WTC11 (cell line): Measurements from ENCODE around the gene AADACL3. TPM values are rescaled to one million over a fixed set of nuclear protein-coding genes. Genes with fewer than 3 reads are reported as not detected.

Experiments
- ATAC-seq: fragments of 200-7000 bp; cut with Tn5 transposase; 2 replicates; pipeline ENCODE4 v1.10.0; 2021; ENCODE audit warnings: mild to moderate bottlenecking, moderate library complexity
- CTCF ChIA-PET: fragments of 300-600 bp; sonication (Branson Sonifier 250); formaldehyde crosslinking; loops from one replicate; lab custom pipeline; 2021; ENCODE audit warnings: antibody characterized with exemption; lab: Charles Lee
- POLR2A ChIA-PET: fragments of 350-600 bp; sonication (Branson Sonifier 250); formaldehyde crosslinking; loops from one replicate; lab custom pipeline; 2021; ENCODE audit warnings: antibody characterized with exemption; lab: Charles Lee
- DNase-seq: peaks from one replicate; pipeline ENCODE4 v3.0.0; 2021; ENCODE audit warnings: low spot score
- H3K27ac Mint-ChIP-seq: 2 replicates; pipeline ENCODE4 v1.8.0; 2021; ENCODE audit warnings: mixed read lengths
- H3K27me3 Mint-ChIP-seq: 2 replicates; pipeline ENCODE4 v1.8.0; 2021; ENCODE audit warnings: low read depth, mild to moderate bottlenecking, moderate library complexity, mixed read lengths
- H3K36me3 Mint-ChIP-seq: 2 replicates; pipeline ENCODE4 v1.8.0; 2021; ENCODE audit warnings: mixed read lengths
- H3K4me1 Mint-ChIP-seq: 2 replicates; pipeline ENCODE4 v1.8.0; 2022; ENCODE audit warnings: mixed read lengths
- H3K4me3 Mint-ChIP-seq: 2 replicates; pipeline ENCODE4 v1.8.0; 2021; ENCODE audit warnings: mild to moderate bottlenecking, moderate library complexity, mixed read lengths
- H3K9me3 Mint-ChIP-seq: 2 replicates; pipeline ENCODE4 v1.8.0; 2021; ENCODE audit warnings: mixed read lengths
- ATF1 ChIP-seq: sonication (generic); formaldehyde crosslinking; IDR thresholded peaks from 2 replicates; pipeline ENCODE4 v1.8.1; 2023; ENCODE audit warnings: mild to moderate bottlenecking, moderate library complexity, missing genetic modification reagents
- ELF4 ChIP-seq: sonication (generic); formaldehyde crosslinking; IDR thresholded peaks from 2 replicates; pipeline ENCODE4 v1.8.1; 2022; ENCODE audit warnings: low read depth, mild to moderate bottlenecking, moderate library complexity, missing genetic modification reagents
- FOXK1 ChIP-seq: sonication (generic); formaldehyde crosslinking; IDR thresholded peaks from 2 replicates; pipeline ENCODE4 v1.8.0; 2022; ENCODE audit warnings: mild to moderate bottlenecking, moderate library complexity, missing genetic modification reagents
- JUN ChIP-seq: sonication (generic); formaldehyde crosslinking; IDR thresholded peaks from 2 replicates; pipeline ENCODE4 v1.8.0; 2023; ENCODE audit warnings: mild to moderate bottlenecking, missing genetic modification reagents
- MAX ChIP-seq: sonication (generic); formaldehyde crosslinking; IDR thresholded peaks from 2 replicates; pipeline ENCODE4 v1.8.0; 2022; ENCODE audit warnings: mild to moderate bottlenecking, missing genetic modification reagents
- MYBL2 ChIP-seq: sonication (generic); formaldehyde crosslinking; IDR thresholded peaks from 2 replicates; pipeline ENCODE4 v1.8.1; 2023; ENCODE audit warnings: mild to moderate bottlenecking, moderate library complexity, missing genetic modification reagents
- NFE2L1 ChIP-seq: sonication (generic); formaldehyde crosslinking; IDR thresholded peaks from 2 replicates; pipeline ENCODE4 v1.8.1; 2023; ENCODE audit warnings: missing genetic modification reagents
- NR3C1 ChIP-seq: sonication (generic); formaldehyde crosslinking; conservative IDR thresholded peaks from 2 replicates; pipeline ENCODE4 v1.8.1; 2023; ENCODE audit warnings: low read depth, mild to moderate bottlenecking, missing genetic modification reagents
- SMAD3 ChIP-seq: sonication (generic); formaldehyde crosslinking; IDR thresholded peaks from 2 replicates; pipeline ENCODE4 v1.8.0; 2022; ENCODE audit warnings: missing genetic modification reagents, mild to moderate bottlenecking, borderline replicate concordance
- ZNF317 ChIP-seq: sonication (generic); formaldehyde crosslinking; IDR thresholded peaks from 2 replicates; pipeline ENCODE4 v1.8.1; 2023; ENCODE audit warnings: low read depth, mild to moderate bottlenecking, moderate library complexity, missing genetic modification reagents, borderline replicate concordance
- ZNF532 ChIP-seq: fragments of 250-450 bp; sonication (Bioruptor Pico); IDR thresholded peaks from 2 replicates; pipeline ENCODE4 v1.9.0; 2021; ENCODE audit warnings: mild to moderate bottlenecking, borderline replicate concordance
- total RNA-seq: library from RNA; stranded (reverse); gene quantifications from 3 replicates; pipeline ENCODE4 v1.2.3, GENCODE V29; 2021
- TF ChIP-seq, protein P1 (sequence below): sonication (generic); formaldehyde crosslinking; IDR thresholded peaks from 2 replicates; pipeline ENCODE4 v1.8.0; 2022; ENCODE audit warnings: missing genetic modification reagents
- TF ChIP-seq, protein P2 (sequence below): sonication (generic); formaldehyde crosslinking; IDR thresholded peaks from 2 replicates; pipeline ENCODE4 v1.8.1; 2022; ENCODE audit warnings: mild to moderate bottlenecking, moderate library complexity, missing genetic modification reagents
- TF ChIP-seq, protein P3 (sequence below): fragments of 250-450 bp; sonication (Bioruptor Pico); IDR thresholded peaks from 2 replicates; pipeline ENCODE4 v1.9.0; 2021; ENCODE audit warnings: mild to moderate bottlenecking
- TF ChIP-seq, protein P4 (sequence below): sonication (generic); formaldehyde crosslinking; IDR thresholded peaks from 2 replicates; pipeline ENCODE4 v1.8.0; 2022; ENCODE audit warnings: mild to moderate bottlenecking, missing genetic modification reagents
- TF ChIP-seq, protein P5 (sequence below): sonication (generic); formaldehyde crosslinking; IDR thresholded peaks from 2 replicates; pipeline ENCODE4 v1.8.1; 2023; ENCODE audit warnings: mild to moderate bottlenecking, missing genetic modification reagents

AADACL3 gene
- total RNA-seq, 1 experiment from 2014 or later = 0.77 TPM

DNA sequence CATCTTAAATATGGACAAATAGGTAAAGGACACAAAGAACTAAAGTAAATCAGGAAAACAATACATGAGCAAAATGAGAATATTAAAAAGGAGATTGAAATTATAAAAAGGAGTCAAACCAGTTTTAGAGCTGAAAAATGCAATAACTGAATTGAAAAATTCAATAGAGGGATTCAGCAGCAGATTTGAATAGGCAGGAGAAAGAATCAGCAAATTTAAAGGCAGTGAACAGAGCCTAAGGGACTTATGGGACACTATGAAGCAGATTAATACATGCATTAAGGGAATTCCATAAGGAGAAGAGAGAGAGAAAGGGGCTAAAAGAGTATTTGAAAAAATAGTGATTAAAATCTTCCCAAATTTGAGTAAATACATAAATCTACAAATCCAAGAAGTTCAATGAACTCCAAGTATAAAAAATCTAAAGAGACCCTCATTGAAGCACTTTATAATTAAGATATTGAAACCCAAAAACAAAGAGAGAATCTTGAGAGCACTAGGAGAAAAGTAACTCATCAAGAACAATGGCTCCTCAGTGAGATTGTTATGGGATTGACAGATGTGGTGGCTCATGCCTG is 33.0 kb downstream of the AADACL3 start (continued):
- TF ChIP-seq, protein P1, sequence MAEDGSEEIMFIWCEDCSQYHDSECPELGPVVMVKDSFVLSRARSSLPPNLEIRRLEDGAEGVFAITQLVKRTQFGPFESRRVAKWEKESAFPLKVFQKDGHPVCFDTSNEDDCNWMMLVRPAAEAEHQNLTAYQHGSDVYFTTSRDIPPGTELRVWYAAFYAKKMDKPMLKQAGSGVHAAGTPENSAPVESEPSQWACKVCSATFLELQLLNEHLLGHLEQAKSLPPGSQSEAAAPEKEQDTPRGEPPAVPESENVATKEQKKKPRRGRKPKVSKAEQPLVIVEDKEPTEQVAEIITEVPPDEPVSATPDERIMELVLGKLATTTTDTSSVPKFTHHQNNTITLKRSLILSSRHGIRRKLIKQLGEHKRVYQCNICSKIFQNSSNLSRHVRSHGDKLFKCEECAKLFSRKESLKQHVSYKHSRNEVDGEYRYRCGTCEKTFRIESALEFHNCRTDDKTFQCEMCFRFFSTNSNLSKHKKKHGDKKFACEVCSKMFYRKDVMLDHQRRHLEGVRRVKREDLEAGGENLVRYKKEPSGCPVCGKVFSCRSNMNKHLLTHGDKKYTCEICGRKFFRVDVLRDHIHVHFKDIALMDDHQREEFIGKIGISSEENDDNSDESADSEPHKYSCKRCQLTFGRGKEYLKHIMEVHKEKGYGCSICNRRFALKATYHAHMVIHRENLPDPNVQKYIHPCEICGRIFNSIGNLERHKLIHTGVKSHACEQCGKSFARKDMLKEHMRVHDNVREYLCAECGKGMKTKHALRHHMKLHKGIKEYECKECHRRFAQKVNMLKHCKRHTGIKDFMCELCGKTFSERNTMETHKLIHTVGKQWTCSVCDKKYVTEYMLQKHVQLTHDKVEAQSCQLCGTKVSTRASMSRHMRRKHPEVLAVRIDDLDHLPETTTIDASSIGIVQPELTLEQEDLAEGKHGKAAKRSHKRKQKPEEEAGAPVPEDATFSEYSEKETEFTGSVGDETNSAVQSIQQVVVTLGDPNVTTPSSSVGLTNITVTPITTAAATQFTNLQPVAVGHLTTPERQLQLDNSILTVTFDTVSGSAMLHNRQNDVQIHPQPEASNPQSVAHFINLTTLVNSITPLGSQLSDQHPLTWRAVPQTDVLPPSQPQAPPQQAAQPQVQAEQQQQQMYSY (CRISPR knock-in tag) = no peak
- TF ChIP-seq, protein P2, sequence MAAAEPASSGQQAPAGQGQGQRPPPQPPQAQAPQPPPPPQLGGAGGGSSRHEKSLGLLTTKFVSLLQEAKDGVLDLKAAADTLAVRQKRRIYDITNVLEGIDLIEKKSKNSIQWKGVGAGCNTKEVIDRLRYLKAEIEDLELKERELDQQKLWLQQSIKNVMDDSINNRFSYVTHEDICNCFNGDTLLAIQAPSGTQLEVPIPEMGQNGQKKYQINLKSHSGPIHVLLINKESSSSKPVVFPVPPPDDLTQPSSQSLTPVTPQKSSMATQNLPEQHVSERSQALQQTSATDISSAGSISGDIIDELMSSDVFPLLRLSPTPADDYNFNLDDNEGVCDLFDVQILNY (CRISPR knock-in tag) = no peak
- no peak for TF ChIP-seq SMAD3
- TF ChIP-seq, protein P3, sequence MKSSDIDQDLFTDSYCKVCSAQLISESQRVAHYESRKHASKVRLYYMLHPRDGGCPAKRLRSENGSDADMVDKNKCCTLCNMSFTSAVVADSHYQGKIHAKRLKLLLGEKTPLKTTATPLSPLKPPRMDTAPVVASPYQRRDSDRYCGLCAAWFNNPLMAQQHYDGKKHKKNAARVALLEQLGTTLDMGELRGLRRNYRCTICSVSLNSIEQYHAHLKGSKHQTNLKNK (CRISPR knock-in tag) = no peak
- no peak for TF ChIP-seq ELF4 (CRISPR knock-in tag)
- no peak for TF ChIP-seq ATF1
- no peak for TF ChIP-seq NFE2L1 (CRISPR knock-in tag)

GRCh38 chr1:12754738-12755137 is 38.8 kb downstream of the AADACL3 start:
- Mint-ChIP-seq H3K27ac (no peak overlapping the region), H3K27me3 (no peaks in the 10 kb centered on the region; the same call in 1 of the 2 replicates), H3K9me3 (no peaks in the 10 kb centered on the region), H3K4me1 (peaks cover 9% of the 10 kb centered on the region; the same call in 1 of the 2 replicates), H3K36me3 (no peaks in the 10 kb centered on the region), H3K4me3 (no peak overlapping the region)
- DNase-seq = no peak
- no peak for ATAC-seq
- POLR2A ChIA-PET = no interaction called here
- CTCF ChIA-PET = no interaction called here
- no peak for TF ChIP-seq NR3C1 (CRISPR knock-in tag)
- no peak for TF ChIP-seq ATF1
- TF ChIP-seq MAX (CRISPR knock-in tag) = no peak
- no peak for TF ChIP-seq FOXK1 (CRISPR knock-in tag)
- TF ChIP-seq ZNF317 (CRISPR knock-in tag) = no peak
- TF ChIP-seq ZNF532 (CRISPR knock-in tag) = no peak
- TF ChIP-seq, protein P1 (CRISPR knock-in tag) = no peak
- TF ChIP-seq JUN = no peak
- TF ChIP-seq, protein P4, sequence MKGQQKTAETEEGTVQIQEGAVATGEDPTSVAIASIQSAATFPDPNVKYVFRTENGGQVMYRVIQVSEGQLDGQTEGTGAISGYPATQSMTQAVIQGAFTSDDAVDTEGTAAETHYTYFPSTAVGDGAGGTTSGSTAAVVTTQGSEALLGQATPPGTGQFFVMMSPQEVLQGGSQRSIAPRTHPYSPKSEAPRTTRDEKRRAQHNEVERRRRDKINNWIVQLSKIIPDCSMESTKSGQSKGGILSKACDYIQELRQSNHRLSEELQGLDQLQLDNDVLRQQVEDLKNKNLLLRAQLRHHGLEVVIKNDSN (CRISPR knock-in tag) = no peak
- no peak for TF ChIP-seq MYBL2 (CRISPR knock-in tag)
- TF ChIP-seq SMAD3 = no peak
- TF ChIP-seq, protein P5, sequence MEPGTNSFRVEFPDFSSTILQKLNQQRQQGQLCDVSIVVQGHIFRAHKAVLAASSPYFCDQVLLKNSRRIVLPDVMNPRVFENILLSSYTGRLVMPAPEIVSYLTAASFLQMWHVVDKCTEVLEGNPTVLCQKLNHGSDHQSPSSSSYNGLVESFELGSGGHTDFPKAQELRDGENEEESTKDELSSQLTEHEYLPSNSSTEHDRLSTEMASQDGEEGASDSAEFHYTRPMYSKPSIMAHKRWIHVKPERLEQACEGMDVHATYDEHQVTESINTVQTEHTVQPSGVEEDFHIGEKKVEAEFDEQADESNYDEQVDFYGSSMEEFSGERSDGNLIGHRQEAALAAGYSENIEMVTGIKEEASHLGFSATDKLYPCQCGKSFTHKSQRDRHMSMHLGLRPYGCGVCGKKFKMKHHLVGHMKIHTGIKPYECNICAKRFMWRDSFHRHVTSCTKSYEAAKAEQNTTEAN (CRISPR knock-in tag) = no peak
